ENCODE measurements around the gene CDC5L. TPM values are rescaled to one million over a fixed set of nuclear protein-coding genes. Genes with fewer than 3 reads are reported as not detected.

CDC5L gene
- total and polyA plus RNA-seq, 2 experiments from 2014 or later = 27.0 to 32.5 TPM

- H3K36me3 ChIP-seq (ENCODE audit: insufficient read depth) = peaks cover 47% of the 10 kb centered on the region
- Mint-ChIP-seq H3K4me1 (no peaks in the 10 kb centered on the region), H3K4me3 (no peak overlapping the region), H3K9me3 (no peaks in the 10 kb centered on the region), H3K27ac (no peak overlapping the region), H3K36me3 (ENCODE audit: low read depth) (peaks cover 74% of the 10 kb centered on the region), H3K27me3 (ENCODE audit: insufficient read depth, low read depth, poor library complexity) (no peaks in the 10 kb centered on the region)
- H3K27me3 ChIP-seq (ENCODE audit: insufficient read depth) = no peaks in the 10 kb centered on the region
- H3K79me2 ChIP-seq (replicated peaks; ENCODE audit: insufficient read depth) = peaks cover 38% of the 10 kb centered on the region
- ATAC-seq (no peak), DNase-seq (ENCODE audit: low spot score) (no peak)
- H4K20me1 ChIP-seq (replicated peaks; ENCODE audit: insufficient read depth) = peaks cover 23% of the 10 kb centered on the region
- H3K4me2 ChIP-seq = no peak overlapping the region
- no peaks in the 10 kb centered on the region for H3K9me2 ChIP-seq (ENCODE audit: insufficient read depth)
- no peaks in the 10 kb centered on the region for H3F3A ChIP-seq (replicated peaks; ENCODE audit: low read depth)
- TF ChIP-seq POLR2AphosphoS5 (IDR thresholded peaks at IDR 0.05; ENCODE audit: low read depth) (no peak), REST (IDR thresholded peaks at IDR 0.05; ENCODE audit: unreplicated experiment) (no peak), JUNB (IDR thresholded peaks at IDR 0.05; ENCODE audit: unreplicated experiment) (no peak), ZNF462 (CRISPR knock-in tag; IDR thresholded peaks at IDR 0.05) (no peak), ETS1 (IDR thresholded peaks at IDR 0.05) (no peak), CREB1 (CRISPR knock-in tag; IDR thresholded peaks at IDR 0.05; ENCODE audit: low read depth) (no peak)
- no peak overlapping the region for H3K27ac ChIP-seq (ENCODE audit: low read depth)
- no peaks in the 10 kb centered on the region for H3K4me1 ChIP-seq (ENCODE audit: insufficient read depth)
- H3K4me3 ChIP-seq = no peak overlapping the region
- H2AFZ ChIP-seq = no peak overlapping the region
Observed at GRCh38 chr6:44400572-44400971, 13.1 kb downstream of the CDC5L start.

All from GM23338 (cell line).